OCI-LY1 (cell line): ENCODE results near the gene ARHGAP6.

ENCODE experiments used
- EZH2 ChIP-seq: fragments of 200-600 bp; sonication (generic), shearing (Covaris generic); IDR thresholded peaks from 2 replicates; pipeline ENCODE4 v1.8.0; 2017; ENCODE audit warnings: borderline replicate concordance, mixed run types, mild to moderate bottlenecking, antibody characterized with exemption, low read length, moderate library complexity, mixed read lengths
- TF ChIP-seq, protein P1 (sequence below): fragments of 200-600 bp; sonication (generic), shearing (Covaris generic); IDR thresholded peaks from 2 replicates; pipeline ENCODE4 v1.5.1; 2017; ENCODE audit warnings: mild to moderate bottlenecking, antibody characterized with exemption, low read length, moderate library complexity, mixed read lengths

DNA sequence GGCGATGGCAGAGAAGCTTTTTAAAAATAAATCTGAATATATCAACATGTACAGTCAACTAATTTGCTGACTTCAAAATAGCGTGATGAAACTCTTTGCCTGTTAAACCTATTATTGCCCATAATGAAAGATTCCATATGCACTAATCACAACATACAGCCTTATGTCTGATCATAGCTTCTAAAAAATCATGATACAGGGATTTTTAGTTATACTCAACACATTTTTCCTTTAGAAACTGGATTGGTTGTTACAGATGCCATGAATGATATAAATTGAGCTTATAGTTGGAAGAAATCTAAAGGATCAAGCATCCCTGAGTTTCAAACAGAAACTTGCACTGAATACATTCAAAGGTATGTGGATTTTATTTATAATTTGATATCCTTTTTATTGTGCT lies 372.6 kb downstream of the ARHGAP6 start, which contains the start of gene AMELX:
- TF ChIP-seq, protein P1, sequence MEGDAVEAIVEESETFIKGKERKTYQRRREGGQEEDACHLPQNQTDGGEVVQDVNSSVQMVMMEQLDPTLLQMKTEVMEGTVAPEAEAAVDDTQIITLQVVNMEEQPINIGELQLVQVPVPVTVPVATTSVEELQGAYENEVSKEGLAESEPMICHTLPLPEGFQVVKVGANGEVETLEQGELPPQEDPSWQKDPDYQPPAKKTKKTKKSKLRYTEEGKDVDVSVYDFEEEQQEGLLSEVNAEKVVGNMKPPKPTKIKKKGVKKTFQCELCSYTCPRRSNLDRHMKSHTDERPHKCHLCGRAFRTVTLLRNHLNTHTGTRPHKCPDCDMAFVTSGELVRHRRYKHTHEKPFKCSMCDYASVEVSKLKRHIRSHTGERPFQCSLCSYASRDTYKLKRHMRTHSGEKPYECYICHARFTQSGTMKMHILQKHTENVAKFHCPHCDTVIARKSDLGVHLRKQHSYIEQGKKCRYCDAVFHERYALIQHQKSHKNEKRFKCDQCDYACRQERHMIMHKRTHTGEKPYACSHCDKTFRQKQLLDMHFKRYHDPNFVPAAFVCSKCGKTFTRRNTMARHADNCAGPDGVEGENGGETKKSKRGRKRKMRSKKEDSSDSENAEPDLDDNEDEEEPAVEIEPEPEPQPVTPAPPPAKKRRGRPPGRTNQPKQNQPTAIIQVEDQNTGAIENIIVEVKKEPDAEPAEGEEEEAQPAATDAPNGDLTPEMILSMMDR = no peak
- TF ChIP-seq EZH2 = no peak
